HG02571 (cell line): ENCODE measurements around the gene LEMD2.
A peak's percentile ranks its signal among the peaks of the same experiment; 100 is the strongest.

ENCODE experiments used
- ATAC-seq: cut with Tn5 transposase; IDR thresholded peaks from one replicate; pipeline ENCODE4 v1.9.1; 2021; ENCODE audit warnings: mild to moderate bottlenecking, moderate library complexity; ENCODE audit not compliant: unreplicated experiment

LEMD2 gene

GRCh38 chr6:33797626-33798342 is 8.9 kb upstream of the LEMD2 start:
- ATAC-seq: no peak

- ATAC-seq: no peak
Measured at GRCh38 chr6:33794910-33795623, 6.1 kb upstream of the LEMD2 start.

GRCh38 chr6:33792981-33793380 is 4.1 kb upstream of the LEMD2 start:
- no peak for ATAC-seq

- ATAC-seq: no peak
Measured at GRCh38 chr6:33791620-33792019, 2.7 kb upstream of the LEMD2 start.

- no peak for ATAC-seq
Measured at GRCh38 chr6:33790910-33791309, 2.0 kb upstream of the LEMD2 start.

GRCh38 chr6:33790379-33790778 is 1.4 kb upstream of the LEMD2 start:
- ATAC-seq: no peak

GRCh38 chr6:33789550-33789895 is 593 bp upstream of the LEMD2 start:
- no peak for ATAC-seq

- peak; percentile 41 for ATAC-seq
Measured at GRCh38 chr6:33787954-33788693, 806 bp downstream of the LEMD2 start.

GRCh38 chr6:33787346-33787953 is 1.5 kb downstream of the LEMD2 start:
- ATAC-seq: no peak

- no peak for ATAC-seq
Measured at GRCh38 chr6:33786736-33787135, 2.2 kb downstream of the LEMD2 start.

- ATAC-seq: no peak
Measured at GRCh38 chr6:33785778-33786177, 3.2 kb downstream of the LEMD2 start.

GRCh38 chr6:33784787-33785186 is 4.1 kb downstream of the LEMD2 start:
- ATAC-seq: no peak

- ATAC-seq: no peak
Measured at GRCh38 chr6:33783781-33784520, 5.0 kb downstream of the LEMD2 start.

GRCh38 chr6:33782561-33782960 is 6.4 kb downstream of the LEMD2 start:
- no peak for ATAC-seq

GRCh38 chr6:33781131-33781975 is 7.6 kb downstream of the LEMD2 start:
- ATAC-seq: no peak

GRCh38 chr6:33779895-33780294 is 9.0 kb downstream of the LEMD2 start:
- ATAC-seq: no peak

- ATAC-seq: no peak
Measured at GRCh38 chr6:33779290-33779689, 9.6 kb downstream of the LEMD2 start.

GRCh38 chr6:33778444-33779121 is 10.3 kb downstream of the LEMD2 start:
- ATAC-seq: no peak
